Erythroblast (primary cell): ENCODE data around the gene JARID2.

Experiments used
- GATA1 ChIP-seq: IDR thresholded peaks from 2 replicates; pipeline ENCODE4 v1.6.1; 2011; ENCODE audit warnings: low read depth, mild to moderate bottlenecking, control low read depth, low read length, moderate library complexity
- POLR2A ChIP-seq: IDR thresholded peaks from 2 replicates; pipeline ENCODE4 v1.6.1; 2011; ENCODE audit warnings: mild to moderate bottlenecking, low read length

GRCh38 chr6:15255909-15256395, 10.1 kb downstream of the JARID2 start:
- no peak for TF ChIP-seq POLR2A
- TF ChIP-seq GATA1 = no peak
